Measurements from ENCODE around the gene USP6NL. TPM values are rescaled to one million over a fixed set of nuclear protein-coding genes. Genes with fewer than 3 reads are reported as not detected.

The USP6NL gene
- total RNA-seq, 1 donor from 2014 or later, result 19.4 TPM

GRCh38 chr10:11480687-11481086 lies 130.8 kb downstream of the USP6NL start:
- DNase-seq (ENCODE audit: low read depth), result no peak

GRCh38 chr10:11479300-11479699 lies 132.2 kb downstream of the USP6NL start:
- DNase-seq (ENCODE audit: low read depth), result no peak

GRCh38 chr10:11478807-11479206 lies 132.6 kb downstream of the USP6NL start:
- DNase-seq (ENCODE audit: low read depth), result no peak

GRCh38 chr10:11475831-11476434 lies 135.5 kb downstream of the USP6NL start:
- peak; percentile 4 for DNase-seq (ENCODE audit: low read depth)

- DNase-seq (ENCODE audit: low read depth), result no peak
Observed at GRCh38 chr10:11473128-11473760, 138.2 kb downstream of the USP6NL start.

GRCh38 chr10:11472158-11472753 lies 139.2 kb downstream of the USP6NL start:
- peak; percentile 28 for DNase-seq (ENCODE audit: low read depth)

- no peak for DNase-seq (ENCODE audit: low read depth)
Observed at GRCh38 chr10:11469575-11470391, 141.7 kb downstream of the USP6NL start.

- DNase-seq (ENCODE audit: low read depth), result peak; percentile 57
Observed at GRCh38 chr10:11468126-11468742, 143.2 kb downstream of the USP6NL start.

- no peak for DNase-seq (ENCODE audit: low read depth)
Observed at GRCh38 chr10:11465406-11465805, 146.0 kb downstream of the USP6NL start.

- no peak for DNase-seq (ENCODE audit: low read depth)
Observed at GRCh38 chr10:11463111-11463510, 148.3 kb downstream of the USP6NL start.

GRCh38 chr10:11462071-11462470 lies 149.4 kb downstream of the USP6NL start:
- no peak for DNase-seq (ENCODE audit: low read depth)

GRCh38 chr10:11457336-11457735 lies 154.1 kb downstream of the USP6NL start:
- no peak for DNase-seq (ENCODE audit: low read depth)

GRCh38 chr10:11454958-11455566 lies 156.4 kb downstream of the USP6NL start:
- DNase-seq (ENCODE audit: low read depth), result no peak

- DNase-seq (ENCODE audit: low read depth), result no peak
Observed at GRCh38 chr10:11454160-11454559, 157.3 kb downstream of the USP6NL start.

- DNase-seq (ENCODE audit: low read depth), result no peak
Observed at GRCh38 chr10:11451640-11452260, 159.7 kb downstream of the USP6NL start.

GRCh38 chr10:11450427-11450826 lies 161.0 kb downstream of the USP6NL start:
- DNase-seq (ENCODE audit: low read depth), result no peak

GRCh38 chr10:11449761-11450160 lies 161.7 kb downstream of the USP6NL start:
- DNase-seq (ENCODE audit: low read depth), result no peak

- no peak for DNase-seq (ENCODE audit: low read depth)
Observed at GRCh38 chr10:11448545-11449244, 162.8 kb downstream of the USP6NL start.

GRCh38 chr10:11448190-11448544 lies 163.3 kb downstream of the USP6NL start:
- no peak for DNase-seq (ENCODE audit: low read depth)

- DNase-seq (ENCODE audit: low read depth), result no peak
Observed at GRCh38 chr10:11447586-11447985, 163.9 kb downstream of the USP6NL start.

- DNase-seq (ENCODE audit: low read depth), result no peak
Observed at GRCh38 chr10:11446864-11447263, 164.6 kb downstream of the USP6NL start.

Measured in renal cortical epithelial cell (primary cell).